Measurements from ENCODE around the gene DNAJB6. TPM values are rescaled to one million over a fixed set of nuclear protein-coding genes. Genes with fewer than 3 reads are reported as not detected.
A peak's percentile ranks its signal among the peaks of the same experiment; 100 is the strongest.

The DNAJB6 gene
- total RNA-seq, 1 experiment from 2014 or later, result 108 TPM

DNA sequence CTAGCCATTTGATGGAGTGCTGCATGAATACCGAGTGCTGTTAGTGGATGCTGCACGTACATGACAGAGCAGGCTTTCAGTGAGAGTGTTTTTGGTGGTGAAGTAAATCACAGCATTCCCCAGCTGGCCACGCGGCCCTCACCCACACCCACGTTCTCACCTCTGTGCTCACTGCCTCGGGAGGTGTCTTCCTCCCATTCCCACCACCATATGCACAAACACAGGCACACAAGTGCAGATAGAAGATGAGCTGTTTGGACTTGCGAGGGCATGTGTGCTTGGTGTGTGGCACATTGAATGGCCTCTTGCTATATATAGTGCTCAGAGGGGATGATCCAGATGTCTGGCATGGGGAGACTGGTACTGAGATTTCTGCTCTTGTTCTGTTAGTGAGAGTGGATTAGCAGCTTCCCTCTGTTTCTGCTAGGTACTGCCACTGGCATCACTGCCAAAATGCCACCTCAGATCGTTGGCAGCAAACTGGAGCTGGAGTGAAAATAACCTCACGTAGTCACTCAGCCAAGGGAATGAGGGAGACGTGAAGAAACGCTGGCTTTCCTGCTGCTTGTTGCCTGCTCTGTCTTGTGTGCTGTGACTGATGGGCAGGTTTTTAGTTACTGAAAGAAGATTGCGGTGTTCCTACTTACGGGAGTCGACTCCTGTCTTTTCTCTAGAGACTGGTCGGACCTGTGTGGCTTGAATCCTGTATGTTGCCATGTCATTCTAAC, 19.1 kb downstream of the DNAJB6 start:
- H3K27ac Mint-ChIP-seq (ENCODE audit: unreplicated experiment), result peak overlapping the region; percentile 21
- no peaks in the 10 kb centered on the region for H3K9me3 ChIP-seq
- no TSS peak for BruUV-seq (replicated peaks)
- H3K4me3 Mint-ChIP-seq (ENCODE audit: unreplicated experiment), result no peak overlapping the region
- intact Hi-C loops (cut with micrococcal nuclease; ENCODE audit: unreplicated experiment), result no loop called here
- H3K27me3 Mint-ChIP-seq (ENCODE audit: insufficient read depth, unreplicated experiment), result no peaks in the 10 kb centered on the region
- CTCF ChIA-PET, result no interaction called here
- H3K36me3 Mint-ChIP-seq (ENCODE audit: insufficient read depth, unreplicated experiment), result peaks cover 43% of the 10 kb centered on the region
- no peak overlapping the region for H3K4me3 ChIP-seq (ENCODE audit: low read depth, low read length)
- peak in 1 of 2 experiments; percentile 40 for DNase-seq
- peaks cover 10% of the 10 kb centered on the region for H3K4me1 ChIP-seq
- H3K9me3 Mint-ChIP-seq (ENCODE audit: unreplicated experiment), result no peaks in the 10 kb centered on the region
- TF ChIP-seq, protein P1, sequence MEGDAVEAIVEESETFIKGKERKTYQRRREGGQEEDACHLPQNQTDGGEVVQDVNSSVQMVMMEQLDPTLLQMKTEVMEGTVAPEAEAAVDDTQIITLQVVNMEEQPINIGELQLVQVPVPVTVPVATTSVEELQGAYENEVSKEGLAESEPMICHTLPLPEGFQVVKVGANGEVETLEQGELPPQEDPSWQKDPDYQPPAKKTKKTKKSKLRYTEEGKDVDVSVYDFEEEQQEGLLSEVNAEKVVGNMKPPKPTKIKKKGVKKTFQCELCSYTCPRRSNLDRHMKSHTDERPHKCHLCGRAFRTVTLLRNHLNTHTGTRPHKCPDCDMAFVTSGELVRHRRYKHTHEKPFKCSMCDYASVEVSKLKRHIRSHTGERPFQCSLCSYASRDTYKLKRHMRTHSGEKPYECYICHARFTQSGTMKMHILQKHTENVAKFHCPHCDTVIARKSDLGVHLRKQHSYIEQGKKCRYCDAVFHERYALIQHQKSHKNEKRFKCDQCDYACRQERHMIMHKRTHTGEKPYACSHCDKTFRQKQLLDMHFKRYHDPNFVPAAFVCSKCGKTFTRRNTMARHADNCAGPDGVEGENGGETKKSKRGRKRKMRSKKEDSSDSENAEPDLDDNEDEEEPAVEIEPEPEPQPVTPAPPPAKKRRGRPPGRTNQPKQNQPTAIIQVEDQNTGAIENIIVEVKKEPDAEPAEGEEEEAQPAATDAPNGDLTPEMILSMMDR (IDR thresholded peaks at IDR 0.05; ENCODE audit: insufficient read depth in 1 of 2, low read depth in 1 of 2, low read length in 1 of 2, severe bottlenecking in 1 of 2, unreplicated experiment in 1 of 2), result no peak
- POLR2A ChIA-PET, result interaction anchor here (0.6 kb wide), 1 partner anchor 102 kb away, joined by 3 read pairs; no protein-coding TSS in a partner anchor
- peaks cover 40% of the 10 kb centered on the region for H3K4me1 Mint-ChIP-seq (ENCODE audit: low read depth, unreplicated experiment)
- H3K27me3 ChIP-seq (replicated peaks; ENCODE audit: control insufficient read depth, insufficient read depth, low read length), result no peaks in the 10 kb centered on the region
- H3K36me3 ChIP-seq (ENCODE audit: control insufficient read depth, insufficient read depth, low read length), result no peaks in the 10 kb centered on the region; the same call in 1 of the 2 replicates

DNA sequence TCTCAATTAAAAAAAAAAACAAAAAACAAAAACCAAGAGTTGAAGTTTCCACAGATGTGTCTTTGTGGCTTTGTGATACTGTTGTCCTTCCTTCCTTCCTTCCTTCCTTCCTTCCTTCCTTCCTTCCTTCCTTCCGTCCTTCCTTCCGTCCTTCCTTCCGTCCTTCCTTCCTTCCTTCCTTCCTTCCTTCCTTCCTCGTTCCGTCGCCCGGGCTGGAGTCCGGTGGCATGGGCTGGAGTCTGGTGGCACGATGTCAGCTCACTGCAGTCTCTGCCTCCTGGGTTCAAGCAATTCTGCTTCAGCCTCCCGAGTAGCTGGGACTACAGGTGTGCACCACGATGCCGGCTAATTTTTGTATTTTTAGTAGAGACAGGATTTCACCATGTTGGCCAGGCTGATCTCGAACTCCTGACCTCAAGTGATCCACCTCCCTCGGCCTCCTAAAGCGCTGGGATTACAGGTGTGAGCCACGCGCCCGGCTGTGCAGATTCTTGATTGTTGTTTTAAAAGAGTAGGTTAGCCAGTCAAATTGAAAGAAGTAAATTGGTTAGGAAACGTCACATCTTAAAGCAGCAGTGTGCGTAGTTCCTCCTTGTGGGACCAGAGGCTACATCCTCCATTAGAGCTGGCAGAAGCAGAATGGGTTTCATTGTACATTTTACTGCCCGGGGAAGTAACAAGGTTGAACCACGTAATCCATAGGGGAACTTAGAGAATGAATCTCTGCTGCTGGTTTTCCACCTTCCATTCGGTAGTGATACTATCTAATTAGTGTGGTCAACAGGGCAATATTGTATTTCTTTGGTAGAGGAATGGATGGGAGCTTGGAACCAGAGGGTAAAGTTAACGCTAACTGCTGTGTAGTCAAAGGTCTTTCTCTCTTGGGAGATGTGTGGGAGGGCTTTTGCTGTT, 20.6 kb downstream of the DNAJB6 start:
- peaks cover 58% of the 10 kb centered on the region for H3K36me3 Mint-ChIP-seq (ENCODE audit: insufficient read depth, unreplicated experiment)

More for the DNA sequence above, 20.6 kb downstream of the DNAJB6 start:
- DNase-seq, result no peak
- Mint-ChIP-seq H3K4me1 (ENCODE audit: low read depth, unreplicated experiment) (peaks cover 40% of the 10 kb centered on the region), H3K9me3 (ENCODE audit: unreplicated experiment) (no peaks in the 10 kb centered on the region), H3K27ac (ENCODE audit: unreplicated experiment) (no peak overlapping the region), H3K4me3 (ENCODE audit: unreplicated experiment) (no peak overlapping the region), H3K27me3 (ENCODE audit: insufficient read depth, unreplicated experiment) (no peaks in the 10 kb centered on the region)
- no peaks in the 10 kb centered on the region for H3K9me3 ChIP-seq
- no peak overlapping the region for H3K4me3 ChIP-seq (ENCODE audit: low read depth, low read length)
- no peaks in the 10 kb centered on the region for H3K27me3 ChIP-seq (replicated peaks; ENCODE audit: control insufficient read depth, insufficient read depth, low read length)
- CTCF ChIA-PET, result no interaction called here
- TF ChIP-seq, protein P1 (IDR thresholded peaks at IDR 0.05; ENCODE audit: insufficient read depth in 1 of 2, low read depth in 1 of 2, low read length in 1 of 2, severe bottlenecking in 1 of 2, unreplicated experiment in 1 of 2), result no peak
- BruUV-seq (replicated peaks), result no TSS peak
- intact Hi-C loops (cut with micrococcal nuclease; ENCODE audit: unreplicated experiment), result no loop called here
- H3K4me1 ChIP-seq, result peaks cover 10% of the 10 kb centered on the region
- no peaks in the 10 kb centered on the region; the same call in 1 of the 2 replicates for H3K36me3 ChIP-seq (ENCODE audit: control insufficient read depth, insufficient read depth, low read length)
- POLR2A ChIA-PET, result no interaction called here

Measured in Caco-2 (cell line).